ENCODE measurements around the gene PRDM1.

The PRDM1 gene

GRCh38 chr6:106156413-106156812, 70.3 kb downstream of the PRDM1 start:
- Histone ChIP-seq H3K36me3 (ENCODE audit: insufficient read depth, low read length) (no peaks in the 10 kb centered on the region), H3K4me1 (ENCODE audit: insufficient read depth, low read length) (peaks cover 14% of the 10 kb centered on the region), H3K9ac (ENCODE audit: low read depth, low read length) (no peak overlapping the region), H3K9me3 (ENCODE audit: control insufficient read depth, insufficient read depth, low read length) (no peaks in the 10 kb centered on the region)

- Histone ChIP-seq H3K9ac (ENCODE audit: low read depth, low read length) (no peak overlapping the region), H3K4me1 (ENCODE audit: insufficient read depth, low read length) (peaks cover 14% of the 10 kb centered on the region), H3K9me3 (ENCODE audit: control insufficient read depth, insufficient read depth, low read length) (no peaks in the 10 kb centered on the region), H3K36me3 (ENCODE audit: insufficient read depth, low read length) (no peaks in the 10 kb centered on the region)
Observed at GRCh38 chr6:106156863-106157262, 70.7 kb downstream of the PRDM1 start.

DNA sequence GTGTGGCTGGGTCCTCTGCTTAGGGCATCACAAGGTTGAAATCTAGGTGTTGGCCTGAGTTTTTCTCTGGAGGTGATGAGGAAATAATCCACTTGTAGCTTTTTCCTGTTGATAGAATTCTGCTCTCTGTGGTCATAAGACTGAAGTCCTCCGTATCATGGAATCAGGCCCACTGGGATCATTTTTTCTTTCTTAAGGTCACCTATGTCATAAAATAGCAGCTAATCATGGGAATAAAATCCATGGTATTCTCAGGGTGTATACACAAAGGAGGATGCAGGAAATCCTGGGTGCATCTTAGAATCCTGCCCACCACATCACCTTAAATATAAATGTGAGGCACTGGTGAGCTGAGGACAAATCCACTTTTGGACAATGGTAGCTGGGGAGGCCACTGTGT, 72.7 kb downstream of the PRDM1 start:
- Histone ChIP-seq H3K9me3 (ENCODE audit: control insufficient read depth, insufficient read depth, low read length) (no peaks in the 10 kb centered on the region), H3K36me3 (ENCODE audit: insufficient read depth, low read length) (no peaks in the 10 kb centered on the region), H3K9ac (ENCODE audit: low read depth, low read length) (no peak overlapping the region), H3K4me1 (ENCODE audit: insufficient read depth, low read length) (peaks cover 20% of the 10 kb centered on the region)

Measured in ES-I3 (cell line).